ENCODE data around the gene CPNE7.

Gene CPNE7

DNA sequence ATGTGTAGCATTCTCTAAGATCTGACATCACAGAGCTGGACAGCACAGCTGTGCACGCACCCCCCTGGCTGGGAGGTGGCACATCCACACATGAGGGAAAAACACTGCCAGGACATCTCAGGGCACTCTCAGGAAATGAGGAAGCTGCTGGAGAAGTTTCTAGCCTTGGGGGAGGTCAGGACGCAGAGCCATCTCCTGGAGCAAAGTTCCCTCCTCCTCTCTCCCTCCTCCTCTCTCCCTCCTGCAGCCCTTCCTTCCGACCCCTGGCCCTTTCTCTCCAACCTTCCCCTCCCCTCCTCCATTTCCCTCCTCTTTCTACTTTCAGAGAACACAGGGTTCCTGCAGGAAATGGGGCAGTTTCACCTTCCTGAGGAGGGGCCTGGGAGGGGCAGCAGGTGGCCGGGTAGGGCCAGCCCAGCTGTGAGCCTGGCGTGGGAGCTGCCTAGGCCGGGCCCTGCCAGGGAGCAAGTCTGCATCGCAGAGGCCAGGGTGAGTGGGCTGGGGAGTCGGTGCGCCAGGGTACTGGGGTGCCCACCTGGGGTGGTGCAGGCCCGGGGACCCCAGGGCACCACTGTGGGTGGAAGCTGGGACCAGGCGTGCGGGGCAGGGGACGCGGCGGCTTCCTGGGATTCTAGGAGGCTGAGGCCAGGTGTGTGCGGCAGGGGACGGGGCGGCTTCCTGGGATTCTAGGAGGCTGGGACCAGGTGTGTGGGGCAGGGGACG lies 37.8 kb downstream of the CPNE7 start, which contains the start of gene DPEP1:
TSS of gene DPEP1 (plus strand) at position 412 of the 723 bp plus-strand sequence. CDS start 16,769 bp downstream, outside the sequence.
- Mint-ChIP-seq H3K27ac (no peak within 1 kb of the TSS), H3K27me3 (no peaks in the 10 kb centered on the region), H3K4me3 (no peak within 1 kb of the TSS), H3K4me1 (peaks cover 15% of the 10 kb centered on the region), H3K9me3 (peaks cover 8% of the 10 kb centered on the region in 2 donors)
- ATAC-seq: peak; percentile 57
- no peak for DNase-seq

DNA sequence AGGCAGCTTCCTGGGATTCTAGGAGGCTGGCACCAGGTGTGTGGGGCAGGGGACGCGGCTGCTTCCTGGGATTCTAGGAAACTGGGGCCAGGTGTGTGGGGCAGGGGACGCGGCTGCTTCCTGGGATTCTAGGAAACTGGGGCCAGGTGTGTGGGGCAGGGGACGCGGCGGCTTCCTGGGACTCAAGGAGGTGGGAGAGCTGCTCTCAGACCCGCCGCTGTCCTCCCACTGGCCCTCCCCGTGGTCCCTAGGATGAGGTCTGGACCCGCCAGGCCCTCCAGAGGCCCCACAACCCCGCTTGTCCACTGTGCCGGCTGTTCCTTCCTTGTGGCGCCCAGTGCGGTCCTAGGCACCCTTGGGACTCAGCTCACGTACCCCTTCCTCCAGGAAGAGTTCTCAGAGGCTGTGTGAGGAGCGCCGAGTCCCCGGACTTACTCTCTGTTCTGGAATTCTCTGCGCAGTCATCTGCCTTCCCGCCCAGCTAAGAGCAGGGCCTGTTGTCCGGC lies 38.4 kb downstream of the CPNE7 start:
- ATAC-seq: no peak
- no peaks in the 10 kb centered on the region for H3K27me3 Mint-ChIP-seq
- H3K9me3 Mint-ChIP-seq: peaks cover 8% of the 10 kb centered on the region in 2 donors
- H3K4me1 Mint-ChIP-seq: peaks cover 15% of the 10 kb centered on the region
- no peak overlapping the region for H3K4me3 Mint-ChIP-seq
- no peak overlapping the region for H3K27ac Mint-ChIP-seq
- no peak for DNase-seq

- Mint-ChIP-seq H3K4me3 (no peak overlapping the region), H3K27ac (no peak overlapping the region)
Measured at GRCh38 chr16:89615176-89615575, 39.6 kb downstream of the CPNE7 start.

DNA sequence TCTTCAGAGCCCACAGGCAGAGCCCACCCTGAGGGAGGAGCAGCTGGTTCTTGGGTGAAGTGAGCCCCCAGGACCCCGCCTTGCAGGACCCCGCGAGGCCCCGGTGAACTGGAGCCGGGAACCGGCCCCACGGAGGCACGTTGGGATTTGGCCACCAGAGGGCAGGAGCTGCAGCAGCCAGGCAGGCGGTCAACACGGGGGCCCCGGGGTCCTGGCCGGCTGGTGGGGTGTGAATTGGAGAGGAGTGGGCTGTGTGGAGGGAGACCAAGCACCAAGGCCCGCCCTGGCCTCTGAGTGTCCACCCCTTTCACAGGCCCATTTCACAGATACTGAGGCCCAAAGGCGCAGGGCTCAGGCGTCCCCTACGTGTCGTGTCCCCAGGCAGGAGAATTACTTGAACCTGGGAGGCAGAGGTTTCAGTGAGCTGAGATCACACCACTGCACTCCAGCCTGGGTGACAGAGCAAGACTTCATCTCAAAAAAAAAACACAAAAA lies 40.1 kb downstream of the CPNE7 start:
- peaks cover 5% of the 10 kb centered on the region for H3K27me3 Mint-ChIP-seq
- H3K4me1 Mint-ChIP-seq: peaks cover 22% of the 10 kb centered on the region
- DNase-seq (no peak), ATAC-seq (no peak)
- H3K27ac Mint-ChIP-seq: peak overlapping the region in 1 of 2 donors; percentile 42
- peak overlapping the region in 1 of 2 donors; percentile 18 for H3K4me3 Mint-ChIP-seq
- H3K9me3 Mint-ChIP-seq: peaks cover 8% of the 10 kb centered on the region in 2 donors

More at GRCh38 chr16:89615176-89615575, 39.6 kb downstream of the CPNE7 start:
- H3K27me3 Mint-ChIP-seq: no peaks in the 10 kb centered on the region
- peaks cover 8% of the 10 kb centered on the region in 2 donors for H3K9me3 Mint-ChIP-seq
- no peak for ATAC-seq
- no peak for DNase-seq
- H3K4me1 Mint-ChIP-seq: peaks cover 17% of the 10 kb centered on the region

GRCh38 chr16:89616623-89617022 lies 41.1 kb downstream of the CPNE7 start:
- peak overlapping the region in 1 of 2 donors; percentile 22 for H3K4me3 Mint-ChIP-seq
- DNase-seq: no peak
- peaks cover 8% of the 10 kb centered on the region in 2 donors for H3K9me3 Mint-ChIP-seq
- peaks cover 13% of the 10 kb centered on the region for H3K27me3 Mint-ChIP-seq
- peak overlapping the region in 1 of 2 donors; percentile 40 for H3K27ac Mint-ChIP-seq
- H3K4me1 Mint-ChIP-seq: peaks cover 22% of the 10 kb centered on the region
- ATAC-seq: no peak

GRCh38 chr16:89617036-89617435 lies 41.5 kb downstream of the CPNE7 start:
- DNase-seq: no peak
- Mint-ChIP-seq H3K4me3 (peak overlapping the region in 1 of 2 donors; percentile 22), H3K9me3 (peaks cover 8% of the 10 kb centered on the region in 2 donors), H3K27me3 (peaks cover 17% of the 10 kb centered on the region), H3K4me1 (peaks cover 22% of the 10 kb centered on the region), H3K27ac (peak overlapping the region in 1 of 2 donors; percentile 40)
- no peak for ATAC-seq

- ATAC-seq: no peak
- Mint-ChIP-seq H3K4me3 (no peak overlapping the region), H3K27ac (no peak overlapping the region), H3K27me3 (peaks cover 31% of the 10 kb centered on the region), H3K4me1 (peaks cover 22% of the 10 kb centered on the region), H3K9me3 (peaks cover 8% of the 10 kb centered on the region in 2 donors)
- no peak for DNase-seq
Measured at GRCh38 chr16:89618109-89618998, 42.8 kb downstream of the CPNE7 start.

DNA sequence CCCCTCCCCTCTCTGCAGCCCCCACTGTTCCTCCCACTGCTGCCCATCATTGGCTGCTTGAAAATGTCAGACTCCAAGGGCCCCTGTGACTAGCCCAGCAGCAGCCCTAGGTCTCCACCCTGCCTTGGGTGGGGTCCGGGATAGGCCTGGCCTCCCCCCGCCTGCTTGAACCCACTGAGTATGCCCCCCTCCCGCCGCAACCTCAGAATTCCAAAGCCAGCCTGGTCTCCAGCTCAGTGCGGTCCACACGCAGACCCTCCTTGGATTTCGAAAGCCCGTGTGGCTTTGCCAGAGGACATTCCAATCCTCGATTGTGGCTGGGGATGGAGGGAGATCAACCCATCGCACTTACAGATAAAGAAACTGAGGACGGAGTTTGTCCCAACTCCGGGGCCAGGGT lies 44.3 kb downstream of the CPNE7 start:
- no peak for ATAC-seq
- Mint-ChIP-seq H3K27ac (no peak overlapping the region), H3K4me3 (no peak overlapping the region), H3K4me1 (peaks cover 22% of the 10 kb centered on the region), H3K9me3 (peaks cover 8% of the 10 kb centered on the region in 2 donors), H3K27me3 (peaks cover 46% of the 10 kb centered on the region)
- DNase-seq: no peak

DNA sequence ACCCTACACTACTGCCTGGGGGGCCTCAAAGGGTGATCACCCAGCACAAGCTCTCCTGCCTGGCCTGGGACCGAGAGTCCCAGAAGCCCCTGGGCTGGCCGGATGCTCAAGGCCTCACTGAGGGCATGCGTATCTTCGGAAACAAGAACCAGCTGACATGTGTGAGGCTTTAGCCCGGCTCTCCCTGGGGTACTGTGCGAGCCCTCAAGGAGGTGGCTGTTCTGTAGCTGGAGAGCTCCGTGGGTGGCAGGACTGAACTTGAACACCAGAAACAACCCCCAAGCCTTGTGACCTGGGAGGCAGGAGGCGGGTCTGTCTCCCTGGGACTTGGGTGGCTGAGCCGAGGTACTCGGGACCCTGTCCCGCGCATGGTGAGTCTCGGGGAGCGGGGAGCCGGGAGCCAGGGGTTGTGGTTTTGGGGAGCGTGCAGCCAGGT lies 44.9 kb downstream of the CPNE7 start:
- no peak overlapping the region for H3K4me3 Mint-ChIP-seq
- H3K27ac Mint-ChIP-seq: no peak overlapping the region
- ATAC-seq (no peak), DNase-seq (no peak)
- H3K27me3 Mint-ChIP-seq: peaks cover 51% of the 10 kb centered on the region
- peaks cover 8% of the 10 kb centered on the region in 2 donors for H3K9me3 Mint-ChIP-seq
- H3K4me1 Mint-ChIP-seq: peaks cover 22% of the 10 kb centered on the region

GRCh38 chr16:89621136-89621697 lies 45.7 kb downstream of the CPNE7 start:
- Mint-ChIP-seq H3K4me1 (peaks cover 18% of the 10 kb centered on the region), H3K27me3 (peaks cover 55% of the 10 kb centered on the region), H3K9me3 (peaks cover 7 to 8% of the 10 kb centered on the region in 2 donors), H3K4me3 (no peak overlapping the region), H3K27ac (no peak overlapping the region)
- no peak for DNase-seq
- peak; percentile 33 for ATAC-seq

DNA sequence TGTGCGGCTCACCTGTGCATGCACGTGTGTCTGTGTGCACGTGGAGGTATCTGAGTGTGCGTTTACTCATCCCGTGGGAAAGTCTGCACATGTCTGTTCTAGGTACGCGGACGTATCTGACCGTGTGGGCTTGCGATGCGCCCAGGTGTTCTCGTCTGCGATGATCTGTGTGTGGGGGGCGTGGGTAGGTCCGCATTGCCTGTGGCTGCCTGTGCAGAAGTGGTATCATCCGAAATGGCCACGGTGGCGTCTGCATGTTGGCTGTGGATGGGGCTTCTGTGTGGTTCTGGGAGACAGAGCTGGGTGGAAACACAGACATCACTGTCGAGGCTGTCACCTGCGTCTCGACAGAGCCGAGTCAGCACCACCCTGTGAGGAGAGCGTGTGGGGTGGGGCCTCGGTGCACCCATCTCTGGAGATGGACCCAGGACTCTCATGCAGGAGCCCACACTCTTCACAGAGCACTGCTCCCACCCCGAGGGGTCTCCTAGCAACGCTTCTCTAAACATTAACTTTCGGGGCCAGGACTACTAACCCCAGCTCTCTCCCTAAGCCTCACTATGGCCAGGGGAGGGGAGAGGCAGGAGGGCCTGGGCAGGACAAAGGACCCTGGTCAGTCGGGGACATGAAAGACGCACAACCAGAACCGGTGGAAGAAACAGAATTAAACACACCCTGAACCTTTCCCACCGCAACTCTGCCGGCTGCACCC lies 46.3 kb downstream of the CPNE7 start:
- peaks cover under 1 to 2% of the 10 kb centered on the region in 2 donors for H3K9me3 Mint-ChIP-seq
- ATAC-seq (no peak), DNase-seq (no peak)
- H3K27ac Mint-ChIP-seq: no peak overlapping the region
- peaks cover 11% of the 10 kb centered on the region for H3K4me1 Mint-ChIP-seq
- H3K4me3 Mint-ChIP-seq: no peak overlapping the region
- H3K27me3 Mint-ChIP-seq: peaks cover 55% of the 10 kb centered on the region

DNA sequence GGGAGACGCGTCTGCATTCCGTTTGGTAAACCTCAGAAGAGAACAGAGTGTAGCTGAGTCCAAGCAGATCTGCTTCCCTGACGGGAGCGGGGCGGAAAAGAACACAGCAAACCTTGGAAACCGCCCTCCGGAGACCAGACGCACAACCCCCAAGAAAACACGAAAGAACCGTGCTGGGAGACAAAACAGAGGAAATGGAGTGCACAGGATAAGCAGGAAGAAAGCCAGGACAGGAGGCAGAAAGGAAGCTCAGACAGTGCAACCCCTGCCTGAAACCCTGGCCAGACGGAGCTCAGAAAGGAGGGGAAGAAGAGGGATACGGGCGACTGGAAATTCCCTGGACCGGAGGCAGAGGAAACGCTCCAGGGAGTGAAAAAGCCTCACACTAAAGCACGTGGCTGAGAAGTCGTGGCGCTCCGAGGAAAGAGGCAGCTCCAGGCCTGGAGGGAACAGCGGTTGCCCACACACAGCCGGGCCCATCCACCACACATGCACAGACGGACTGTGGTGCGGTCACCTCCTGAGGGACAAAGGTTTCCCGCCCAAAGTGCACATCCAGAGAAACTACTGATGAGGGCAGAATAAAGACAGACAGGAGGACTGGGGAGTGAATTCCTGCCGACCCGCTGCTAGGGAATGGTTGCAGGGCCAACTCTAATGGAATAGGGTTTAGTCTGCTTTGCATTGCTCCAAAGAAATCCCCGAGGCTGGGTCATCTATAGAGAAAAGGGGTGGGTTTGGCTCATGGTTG lies 48.1 kb downstream of the CPNE7 start:
- ATAC-seq (no peak), DNase-seq (no peak)
- Mint-ChIP-seq H3K4me1 (peaks cover 7% of the 10 kb centered on the region), H3K27me3 (peaks cover 55% of the 10 kb centered on the region), H3K27ac (no peak overlapping the region), H3K4me3 (no peak overlapping the region), H3K9me3 (no peaks in the 10 kb centered on the region)

DNA sequence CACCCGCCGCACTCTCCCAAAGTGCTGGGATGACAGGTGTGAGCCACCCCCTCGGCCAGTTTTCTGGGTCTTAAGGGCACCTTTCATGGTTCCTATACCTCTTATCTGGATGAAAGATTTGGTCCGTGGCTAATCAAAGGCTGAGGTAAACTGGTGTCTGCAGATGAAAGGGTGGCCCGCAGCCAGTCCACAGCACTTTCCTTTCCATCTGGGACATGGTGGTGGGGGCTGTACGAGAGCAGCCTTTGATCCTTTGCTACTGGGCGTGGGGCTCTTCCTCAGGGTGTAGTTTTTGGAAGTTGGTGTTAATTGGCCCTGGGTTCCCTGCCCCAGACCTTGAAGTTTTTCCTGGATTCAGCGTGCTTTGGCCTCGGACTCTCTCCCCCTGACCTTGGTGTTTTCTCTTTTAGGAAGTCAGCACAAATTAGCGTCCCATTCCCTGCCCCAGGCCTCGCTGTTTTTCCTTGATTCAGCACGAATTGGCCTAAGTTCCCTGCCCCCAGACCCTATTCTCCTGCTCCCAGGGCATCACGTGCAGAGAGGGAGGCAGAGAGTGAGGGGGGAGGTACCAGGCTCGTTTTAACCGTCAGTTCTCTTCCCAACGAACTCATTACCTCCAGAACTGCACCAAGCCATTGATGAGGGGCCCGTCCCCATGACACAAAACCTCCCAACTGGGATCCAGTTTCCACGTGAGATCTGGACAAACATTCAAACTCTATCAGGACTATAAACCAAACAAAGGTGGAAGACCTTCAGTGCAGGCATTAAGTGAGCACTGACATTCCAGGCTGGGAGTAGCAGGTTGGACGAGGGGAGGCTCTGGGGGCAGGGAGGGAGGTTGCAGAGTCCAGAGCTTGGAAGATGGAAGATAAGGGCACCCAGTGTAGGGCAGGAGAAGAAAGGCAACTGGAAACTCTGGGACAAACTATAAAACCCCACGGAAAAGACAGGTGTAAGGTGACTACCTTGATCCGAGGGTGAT lies 49.5 kb downstream of the CPNE7 start:
- Mint-ChIP-seq H3K9me3 (no peaks in the 10 kb centered on the region), H3K4me3 (no peak overlapping the region), H3K4me1 (peaks cover 6% of the 10 kb centered on the region), H3K27me3 (peaks cover 55% of the 10 kb centered on the region), H3K27ac (no peak overlapping the region)
- ATAC-seq (no peak), DNase-seq (no peak)
